ENCODE measurements around the gene DGKK. TPM values are rescaled to one million over a fixed set of nuclear protein-coding genes. Genes with fewer than 3 reads are reported as not detected.

Gene DGKK
- total RNA-seq, 1 experiment from 2014 or later, result not detected

GRCh38 chrX:50386520-50386919 lies 84.1 kb downstream of the DGKK start:
- no peaks in the 10 kb centered on the region for H3K9me3 Mint-ChIP-seq (ENCODE audit: unreplicated experiment)
- POLR2A ChIA-PET, result no interaction called here
- no peak overlapping the region for H3K27ac Mint-ChIP-seq (ENCODE audit: low read depth, unreplicated experiment)

GRCh38 chrX:50381729-50382415 lies 88.8 kb downstream of the DGKK start:
- no peaks in the 10 kb centered on the region for H3K36me3 Mint-ChIP-seq (ENCODE audit: insufficient read depth, unreplicated experiment)
- ChIA-PET CTCF (interaction anchor here (0.7 kb wide), 1 partner anchor 19 kb away, joined by 3 read pairs; no protein-coding TSS in a partner anchor), POLR2A (no interaction called here)
- H3K9me3 Mint-ChIP-seq (ENCODE audit: unreplicated experiment), result peaks cover 4% of the 10 kb centered on the region
- no peak overlapping the region for H3K4me3 Mint-ChIP-seq (ENCODE audit: unreplicated experiment)
- DNase-seq (ENCODE audit: unreplicated experiment), result no peak
- no TSS peak for BruUV-seq (replicated peaks)
- H3K27ac Mint-ChIP-seq (ENCODE audit: low read depth, unreplicated experiment), result no peak overlapping the region
- no peak for TF ChIP-seq CTCF (IDR thresholded peaks at IDR 0.05; ENCODE audit: unreplicated experiment)
- intact Hi-C loops (cut with micrococcal nuclease), result no loop called here
- H3K27me3 Mint-ChIP-seq (ENCODE audit: insufficient read depth, unreplicated experiment), result peaks cover 81% of the 10 kb centered on the region
- no peaks in the 10 kb centered on the region for H3K4me1 Mint-ChIP-seq (ENCODE audit: insufficient read depth, unreplicated experiment)

More at GRCh38 chrX:50386520-50386919, 84.1 kb downstream of the DGKK start:
- H3K36me3 Mint-ChIP-seq (ENCODE audit: insufficient read depth, unreplicated experiment), result no peaks in the 10 kb centered on the region
- H3K4me3 Mint-ChIP-seq (ENCODE audit: unreplicated experiment), result no peak overlapping the region
- H3K4me1 Mint-ChIP-seq (ENCODE audit: insufficient read depth, unreplicated experiment), result no peaks in the 10 kb centered on the region
- intact Hi-C loops (cut with micrococcal nuclease), result no loop called here
- DNase-seq (ENCODE audit: unreplicated experiment), result no peak
- no peak for TF ChIP-seq CTCF (IDR thresholded peaks at IDR 0.05; ENCODE audit: unreplicated experiment)
- H3K27me3 Mint-ChIP-seq (ENCODE audit: insufficient read depth, unreplicated experiment), result peaks cover 92% of the 10 kb centered on the region
- no TSS peak for BruUV-seq (replicated peaks)
- CTCF ChIA-PET, result no interaction called here

GRCh38 chrX:50375481-50376267 lies 95.0 kb downstream of the DGKK start:
- BruUV-seq (replicated peaks), result no TSS peak
- ChIA-PET CTCF (no interaction called here), POLR2A (no interaction called here)
- Mint-ChIP-seq H3K36me3 (ENCODE audit: insufficient read depth, unreplicated experiment) (no peaks in the 10 kb centered on the region), H3K27ac (ENCODE audit: low read depth, unreplicated experiment) (no peak overlapping the region), H3K9me3 (ENCODE audit: unreplicated experiment) (peaks cover 11% of the 10 kb centered on the region), H3K27me3 (ENCODE audit: insufficient read depth, unreplicated experiment) (peaks cover 76% of the 10 kb centered on the region), H3K4me3 (ENCODE audit: unreplicated experiment) (no peak overlapping the region), H3K4me1 (ENCODE audit: insufficient read depth, unreplicated experiment) (no peaks in the 10 kb centered on the region)
- no peak for DNase-seq (ENCODE audit: unreplicated experiment)
- intact Hi-C loops (cut with micrococcal nuclease), result no loop called here
- no peak for TF ChIP-seq CTCF (IDR thresholded peaks at IDR 0.05; ENCODE audit: unreplicated experiment)

- no peak for TF ChIP-seq CTCF (IDR thresholded peaks at IDR 0.05; ENCODE audit: unreplicated experiment)
- Mint-ChIP-seq H3K36me3 (ENCODE audit: insufficient read depth, unreplicated experiment) (no peaks in the 10 kb centered on the region), H3K4me3 (ENCODE audit: unreplicated experiment) (no peak overlapping the region), H3K27ac (ENCODE audit: low read depth, unreplicated experiment) (no peak overlapping the region), H3K9me3 (ENCODE audit: unreplicated experiment) (peaks cover 15% of the 10 kb centered on the region), H3K4me1 (ENCODE audit: insufficient read depth, unreplicated experiment) (no peaks in the 10 kb centered on the region), H3K27me3 (ENCODE audit: insufficient read depth, unreplicated experiment) (peaks cover 82% of the 10 kb centered on the region)
- intact Hi-C loops (cut with micrococcal nuclease), result no loop called here
- DNase-seq (ENCODE audit: unreplicated experiment), result no peak
- ChIA-PET POLR2A (no interaction called here), CTCF (no interaction called here)
- no TSS peak for BruUV-seq (replicated peaks)
Measured at GRCh38 chrX:50372966-50373365, 97.7 kb downstream of the DGKK start.

All from MCF 10A (cell line).